Measurements from ENCODE around the gene MTA2.
A peak's percentile ranks its signal among the peaks of the same experiment; 100 is the strongest.

Gene MTA2

DNA sequence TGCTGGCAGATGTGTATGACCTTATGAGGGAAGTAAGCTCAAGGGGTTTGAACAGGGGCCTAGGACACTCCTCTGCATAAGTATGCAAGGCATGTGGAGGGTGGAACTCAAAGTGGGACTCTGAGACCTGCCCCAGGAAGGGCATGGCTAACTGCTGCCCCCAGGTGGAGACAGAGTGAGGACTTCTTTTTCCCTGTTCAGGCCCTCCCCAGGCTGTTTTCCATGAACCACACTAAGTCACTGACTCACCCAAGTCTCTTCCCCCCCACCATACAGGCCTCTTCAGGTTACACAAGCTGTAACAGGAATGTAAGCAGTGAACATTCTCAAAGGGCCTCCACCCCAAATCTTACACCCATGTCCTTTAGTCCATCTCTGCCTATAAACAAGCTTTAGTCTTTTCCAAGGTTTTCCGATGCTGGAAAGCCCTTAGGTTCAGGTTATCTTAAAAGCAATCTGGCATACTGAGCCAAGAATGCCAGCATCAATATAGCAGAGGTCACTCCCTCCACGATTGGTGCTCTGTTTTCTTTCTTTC lies 41.0 kb downstream of the MTA2 start (continued):
- TF ChIP-seq SP7 (tag by site-specific recombination; IDR thresholded peaks at IDR 0.05) = peak; percentile 65
- TF ChIP-seq ZBTB8A (tag by site-specific recombination; IDR thresholded peaks at IDR 0.05) = no peak
- TF ChIP-seq ZNF10 (tag by site-specific recombination; IDR thresholded peaks at IDR 0.05) = 0 out of 2 replicates have a peak, but pooled peaks have one; percentile 37
- TF ChIP-seq GLI4 (tag by site-specific recombination; IDR thresholded peaks at IDR 0.05) = no peak
- no peak for TF ChIP-seq ZNF140 (tag by site-specific recombination; IDR thresholded peaks at IDR 0.05)
- peak; percentile 76 for TF ChIP-seq KLF1 (tag by site-specific recombination; IDR thresholded peaks at IDR 0.05)
- TF ChIP-seq ZNF184 (tag by site-specific recombination; IDR thresholded peaks at IDR 0.05) = peak; percentile 68; the same call in 1 of the 2 replicates
- TF ChIP-seq MZF1 (tag by site-specific recombination; IDR thresholded peaks at IDR 0.05; ENCODE audit: borderline replicate concordance) = no peak
- TF ChIP-seq, protein P1, sequence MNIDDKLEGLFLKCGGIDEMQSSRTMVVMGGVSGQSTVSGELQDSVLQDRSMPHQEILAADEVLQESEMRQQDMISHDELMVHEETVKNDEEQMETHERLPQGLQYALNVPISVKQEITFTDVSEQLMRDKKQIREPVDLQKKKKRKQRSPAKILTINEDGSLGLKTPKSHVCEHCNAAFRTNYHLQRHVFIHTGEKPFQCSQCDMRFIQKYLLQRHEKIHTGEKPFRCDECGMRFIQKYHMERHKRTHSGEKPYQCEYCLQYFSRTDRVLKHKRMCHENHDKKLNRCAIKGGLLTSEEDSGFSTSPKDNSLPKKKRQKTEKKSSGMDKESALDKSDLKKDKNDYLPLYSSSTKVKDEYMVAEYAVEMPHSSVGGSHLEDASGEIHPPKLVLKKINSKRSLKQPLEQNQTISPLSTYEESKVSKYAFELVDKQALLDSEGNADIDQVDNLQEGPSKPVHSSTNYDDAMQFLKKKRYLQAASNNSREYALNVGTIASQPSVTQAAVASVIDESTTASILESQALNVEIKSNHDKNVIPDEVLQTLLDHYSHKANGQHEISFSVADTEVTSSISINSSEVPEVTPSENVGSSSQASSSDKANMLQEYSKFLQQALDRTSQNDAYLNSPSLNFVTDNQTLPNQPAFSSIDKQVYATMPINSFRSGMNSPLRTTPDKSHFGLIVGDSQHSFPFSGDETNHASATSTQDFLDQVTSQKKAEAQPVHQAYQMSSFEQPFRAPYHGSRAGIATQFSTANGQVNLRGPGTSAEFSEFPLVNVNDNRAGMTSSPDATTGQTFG (tag by site-specific recombination; IDR thresholded peaks at IDR 0.05; ENCODE audit: borderline replicate concordance) = no peak
- no peak for TF ChIP-seq ZNF416 (tag by site-specific recombination; IDR thresholded peaks at IDR 0.05)
- TF ChIP-seq ZNF221 (tag by site-specific recombination; IDR thresholded peaks at IDR 0.05; ENCODE audit: borderline replicate concordance) = no peak
- peak; percentile 55; the same call in 1 of the 2 replicates for TF ChIP-seq FEZF1 (tag by site-specific recombination; IDR thresholded peaks at IDR 0.05)
- no peak for TF ChIP-seq YY1 (tag by site-specific recombination; IDR thresholded peaks at IDR 0.05)
- TF ChIP-seq ZNF776 (tag by site-specific recombination; IDR thresholded peaks at IDR 0.05; ENCODE audit: borderline replicate concordance) = no peak
- no peak for TF ChIP-seq ZNF555 (tag by site-specific recombination; conservative IDR thresholded peaks at IDR 0.05)
- no peak for TF ChIP-seq REPIN1 (tag by site-specific recombination; IDR thresholded peaks at IDR 0.05; ENCODE audit: low read depth)
- peak; percentile 50 for TF ChIP-seq WT1 (tag by site-specific recombination; IDR thresholded peaks at IDR 0.05)
- TF ChIP-seq ZEB2 (tag by site-specific recombination; IDR thresholded peaks at IDR 0.05) = peak; percentile 86
- no peak for TF ChIP-seq ZNF121 (tag by site-specific recombination; IDR thresholded peaks at IDR 0.05)
- TF ChIP-seq, protein P2, sequence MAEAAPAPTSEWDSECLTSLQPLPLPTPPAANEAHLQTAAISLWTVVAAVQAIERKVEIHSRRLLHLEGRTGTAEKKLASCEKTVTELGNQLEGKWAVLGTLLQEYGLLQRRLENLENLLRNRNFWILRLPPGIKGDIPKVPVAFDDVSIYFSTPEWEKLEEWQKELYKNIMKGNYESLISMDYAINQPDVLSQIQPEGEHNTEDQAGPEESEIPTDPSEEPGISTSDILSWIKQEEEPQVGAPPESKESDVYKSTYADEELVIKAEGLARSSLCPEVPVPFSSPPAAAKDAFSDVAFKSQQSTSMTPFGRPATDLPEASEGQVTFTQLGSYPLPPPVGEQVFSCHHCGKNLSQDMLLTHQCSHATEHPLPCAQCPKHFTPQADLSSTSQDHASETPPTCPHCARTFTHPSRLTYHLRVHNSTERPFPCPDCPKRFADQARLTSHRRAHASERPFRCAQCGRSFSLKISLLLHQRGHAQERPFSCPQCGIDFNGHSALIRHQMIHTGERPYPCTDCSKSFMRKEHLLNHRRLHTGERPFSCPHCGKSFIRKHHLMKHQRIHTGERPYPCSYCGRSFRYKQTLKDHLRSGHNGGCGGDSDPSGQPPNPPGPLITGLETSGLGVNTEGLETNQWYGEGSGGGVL (tag by site-specific recombination; IDR thresholded peaks at IDR 0.05) = peak; percentile 69
- TF ChIP-seq ZNF521 (tag by site-specific recombination; IDR thresholded peaks at IDR 0.05) = no peak
- 0 out of 2 replicates have a peak, but pooled peaks have one; percentile 26 for TF ChIP-seq ZNF341 (tag by site-specific recombination; IDR thresholded peaks at IDR 0.05; ENCODE audit: low read depth)
- no peak for TF ChIP-seq HOXA7 (CRISPR knock-in tag; IDR thresholded peaks at IDR 0.05; ENCODE audit: borderline replicate concordance)
- peak; percentile 62 for TF ChIP-seq KLF10 (tag by site-specific recombination; IDR thresholded peaks at IDR 0.05)
- TF ChIP-seq KLF8 (tag by site-specific recombination; IDR thresholded peaks at IDR 0.05) = peak; percentile 72
- peak; percentile 91 for TF ChIP-seq IKZF3 (tag by site-specific recombination; IDR thresholded peaks at IDR 0.05)
- TF ChIP-seq, protein P3, sequence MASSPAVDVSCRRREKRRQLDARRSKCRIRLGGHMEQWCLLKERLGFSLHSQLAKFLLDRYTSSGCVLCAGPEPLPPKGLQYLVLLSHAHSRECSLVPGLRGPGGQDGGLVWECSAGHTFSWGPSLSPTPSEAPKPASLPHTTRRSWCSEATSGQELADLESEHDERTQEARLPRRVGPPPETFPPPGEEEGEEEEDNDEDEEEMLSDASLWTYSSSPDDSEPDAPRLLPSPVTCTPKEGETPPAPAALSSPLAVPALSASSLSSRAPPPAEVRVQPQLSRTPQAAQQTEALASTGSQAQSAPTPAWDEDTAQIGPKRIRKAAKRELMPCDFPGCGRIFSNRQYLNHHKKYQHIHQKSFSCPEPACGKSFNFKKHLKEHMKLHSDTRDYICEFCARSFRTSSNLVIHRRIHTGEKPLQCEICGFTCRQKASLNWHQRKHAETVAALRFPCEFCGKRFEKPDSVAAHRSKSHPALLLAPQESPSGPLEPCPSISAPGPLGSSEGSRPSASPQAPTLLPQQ (tag by site-specific recombination; IDR thresholded peaks at IDR 0.05) = peak; percentile 54
- no peak for TF ChIP-seq ZNF23 (tag by site-specific recombination; IDR thresholded peaks at IDR 0.05; ENCODE audit: borderline replicate concordance)
- peak; percentile 86 for TF ChIP-seq ZNF660 (tag by site-specific recombination; IDR thresholded peaks at IDR 0.05)
- no peak for TF ChIP-seq ZNF658 (tag by site-specific recombination; IDR thresholded peaks at IDR 0.05)
- TF ChIP-seq ZNF529 (tag by site-specific recombination; IDR thresholded peaks at IDR 0.05; ENCODE audit: insufficient replicate concordance) = no peak
- TF ChIP-seq, protein P4, sequence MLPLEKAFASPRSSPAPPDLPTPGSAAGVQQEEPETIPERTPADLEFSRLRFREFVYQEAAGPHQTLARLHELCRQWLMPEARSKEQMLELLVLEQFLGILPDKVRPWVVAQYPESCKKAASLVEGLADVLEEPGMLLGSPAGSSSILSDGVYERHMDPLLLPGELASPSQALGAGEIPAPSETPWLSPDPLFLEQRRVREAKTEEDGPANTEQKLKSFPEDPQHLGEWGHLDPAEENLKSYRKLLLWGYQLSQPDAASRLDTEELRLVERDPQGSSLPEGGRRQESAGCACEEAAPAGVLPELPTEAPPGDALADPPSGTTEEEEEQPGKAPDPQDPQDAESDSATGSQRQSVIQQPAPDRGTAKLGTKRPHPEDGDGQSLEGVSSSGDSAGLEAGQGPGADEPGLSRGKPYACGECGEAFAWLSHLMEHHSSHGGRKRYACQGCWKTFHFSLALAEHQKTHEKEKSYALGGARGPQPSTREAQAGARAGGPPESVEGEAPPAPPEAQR (tag by site-specific recombination; IDR thresholded peaks at IDR 0.05) = no peak
- TF ChIP-seq, protein P5, sequence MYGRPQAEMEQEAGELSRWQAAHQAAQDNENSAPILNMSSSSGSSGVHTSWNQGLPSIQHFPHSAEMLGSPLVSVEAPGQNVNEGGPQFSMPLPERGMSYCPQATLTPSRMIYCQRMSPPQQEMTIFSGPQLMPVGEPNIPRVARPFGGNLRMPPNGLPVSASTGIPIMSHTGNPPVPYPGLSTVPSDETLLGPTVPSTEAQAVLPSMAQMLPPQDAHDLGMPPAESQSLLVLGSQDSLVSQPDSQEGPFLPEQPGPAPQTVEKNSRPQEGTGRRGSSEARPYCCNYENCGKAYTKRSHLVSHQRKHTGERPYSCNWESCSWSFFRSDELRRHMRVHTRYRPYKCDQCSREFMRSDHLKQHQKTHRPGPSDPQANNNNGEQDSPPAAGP (tag by site-specific recombination; IDR thresholded peaks at IDR 0.05) = peak; percentile 44; the same call in 1 of the 2 replicates
- no peak for TF ChIP-seq ZNF266 (tag by site-specific recombination; IDR thresholded peaks at IDR 0.05; ENCODE audit: low read depth)

All from HEK293 (cell line).